Measurements from ENCODE around the gene SRRM5.

GRCh38 chr19:43634068-43634467, 22.2 kb downstream of the SRRM5 start:
- TF ChIP-seq CTCF (IDR thresholded peaks at IDR 0.05) = no peak
- no peak for TF ChIP-seq POLR2A (IDR thresholded peaks at IDR 0.05)

Measured in adrenal gland (tissue), 5 donors.